ENCODE measurements around the gene DENND1A. TPM values are rescaled to one million over a fixed set of nuclear protein-coding genes. Genes with fewer than 3 reads are reported as not detected.
"Not testable (repeated sequence)": the region's sequence is repeated elsewhere in the genome, so short reads cannot be mapped to it uniquely, and the experiment has no call there.

Gene DENND1A, protein sequence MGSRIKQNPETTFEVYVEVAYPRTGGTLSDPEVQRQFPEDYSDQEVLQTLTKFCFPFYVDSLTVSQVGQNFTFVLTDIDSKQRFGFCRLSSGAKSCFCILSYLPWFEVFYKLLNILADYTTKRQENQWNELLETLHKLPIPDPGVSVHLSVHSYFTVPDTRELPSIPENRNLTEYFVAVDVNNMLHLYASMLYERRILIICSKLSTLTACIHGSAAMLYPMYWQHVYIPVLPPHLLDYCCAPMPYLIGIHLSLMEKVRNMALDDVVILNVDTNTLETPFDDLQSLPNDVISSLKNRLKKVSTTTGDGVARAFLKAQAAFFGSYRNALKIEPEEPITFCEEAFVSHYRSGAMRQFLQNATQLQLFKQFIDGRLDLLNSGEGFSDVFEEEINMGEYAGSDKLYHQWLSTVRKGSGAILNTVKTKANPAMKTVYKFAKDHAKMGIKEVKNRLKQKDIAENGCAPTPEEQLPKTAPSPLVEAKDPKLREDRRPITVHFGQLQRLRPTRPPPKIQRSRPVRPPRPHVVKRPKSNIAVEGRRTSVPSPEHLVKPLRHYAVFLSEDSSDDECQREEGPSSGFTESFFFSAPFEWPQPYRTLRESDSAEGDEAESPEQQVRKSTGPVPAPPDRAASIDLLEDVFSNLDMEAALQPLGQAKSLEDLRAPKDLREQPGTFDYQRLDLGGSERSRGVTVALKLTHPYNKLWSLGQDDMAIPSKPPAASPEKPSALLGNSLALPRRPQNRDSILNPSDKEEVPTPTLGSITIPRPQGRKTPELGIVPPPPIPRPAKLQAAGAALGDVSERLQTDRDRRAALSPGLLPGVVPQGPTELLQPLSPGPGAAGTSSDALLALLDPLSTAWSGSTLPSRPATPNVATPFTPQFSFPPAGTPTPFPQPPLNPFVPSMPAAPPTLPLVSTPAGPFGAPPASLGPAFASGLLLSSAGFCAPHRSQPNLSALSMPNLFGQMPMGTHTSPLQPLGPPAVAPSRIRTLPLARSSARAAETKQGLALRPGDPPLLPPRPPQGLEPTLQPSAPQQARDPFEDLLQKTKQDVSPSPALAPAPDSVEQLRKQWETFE
- total RNA-seq: 6.3 and 6.9 TPM in 2 replicates

DNA sequence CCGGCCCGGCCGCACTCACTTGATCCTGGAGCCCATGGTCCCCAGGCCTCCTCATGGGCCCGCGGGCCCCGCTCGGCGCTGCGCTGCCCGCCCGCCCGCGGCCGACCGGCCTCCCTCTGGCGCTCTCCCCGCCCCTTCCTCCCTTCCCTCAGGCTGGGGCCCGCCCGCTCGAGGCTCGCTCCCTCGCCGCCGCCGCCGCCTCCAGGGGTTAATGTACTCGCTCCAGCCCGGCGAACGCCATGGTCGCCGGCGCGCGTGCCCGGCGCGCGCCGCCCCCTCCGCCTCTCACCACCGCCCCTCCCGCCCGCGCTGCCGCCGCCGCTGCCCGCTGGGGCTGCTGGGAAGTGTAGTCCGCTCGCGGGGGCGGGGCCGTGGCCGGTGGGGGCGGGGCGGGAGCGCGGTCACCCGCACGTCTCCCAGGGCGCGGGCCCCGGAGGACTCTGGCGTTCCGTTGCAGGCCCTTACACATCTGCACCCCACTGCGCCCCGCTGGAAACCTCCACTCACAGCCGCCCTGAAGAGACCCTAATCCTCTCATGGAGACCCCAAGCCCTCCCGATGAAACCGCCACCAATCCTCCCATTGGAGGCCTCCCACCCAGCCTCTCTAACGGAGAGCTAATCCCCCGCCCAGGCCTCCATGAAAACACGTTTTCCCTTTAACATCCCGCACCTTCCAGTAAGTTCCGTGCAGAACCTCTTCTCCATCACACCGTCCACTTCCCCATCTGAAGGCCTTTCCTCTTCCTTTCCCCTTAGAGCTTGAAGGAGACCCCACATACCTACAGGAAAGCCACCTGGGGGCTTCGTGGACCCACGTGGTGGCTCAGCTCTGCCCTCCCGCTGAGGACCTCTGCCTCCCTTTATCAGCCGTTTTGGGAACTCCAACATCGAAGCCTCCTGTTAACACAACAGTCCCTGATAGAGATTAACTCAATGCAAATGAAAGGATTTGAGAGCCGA, at the start of gene DENND1A:
DENND1A (minus strand) TSS at position 257 of the 962 bp plus-strand sequence; CDS start at position 36, 221 bp downstream.
- DNase-seq (ENCODE audit: low read depth in 2 of 2): peak; percentile 90 to 95

GRCh38 chr9:123978981-123979380, 49.1 kb upstream of the DENND1A start:
- DNase-seq (ENCODE audit: low read depth in 2 of 2): no peak

DNA sequence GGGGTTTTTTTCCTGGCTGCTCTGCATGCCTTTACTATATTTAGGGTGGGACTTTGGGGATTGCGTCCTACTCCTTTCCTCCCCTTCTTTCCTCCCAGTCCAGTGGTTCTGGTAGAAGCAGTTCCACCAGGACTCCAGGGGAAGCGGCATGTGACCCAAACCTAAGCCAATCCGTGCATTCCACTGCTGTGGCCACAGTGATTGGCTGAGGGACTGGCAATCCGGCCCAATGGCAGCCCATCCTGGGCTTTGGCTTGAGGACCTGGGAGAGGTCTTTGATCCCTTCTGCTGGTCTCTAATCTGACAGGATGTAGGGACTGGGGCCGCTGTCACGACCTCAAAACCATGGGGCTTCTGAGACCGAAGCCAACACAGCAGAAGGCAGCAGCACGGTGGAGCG, 46.7 kb upstream of the DENND1A start:
- not testable (repeated sequence) for DNase-seq (ENCODE audit: low read depth in 2 of 2)

GRCh38 chr9:123975871-123976270, 45.9 kb upstream of the DENND1A start:
- DNase-seq (ENCODE audit: low read depth in 2 of 2): no peak

- no peak for DNase-seq (ENCODE audit: low read depth in 2 of 2)
These were observed 44.5 kb upstream of the DENND1A start for GRCh38 chr9:123974471-123974870.

DNA sequence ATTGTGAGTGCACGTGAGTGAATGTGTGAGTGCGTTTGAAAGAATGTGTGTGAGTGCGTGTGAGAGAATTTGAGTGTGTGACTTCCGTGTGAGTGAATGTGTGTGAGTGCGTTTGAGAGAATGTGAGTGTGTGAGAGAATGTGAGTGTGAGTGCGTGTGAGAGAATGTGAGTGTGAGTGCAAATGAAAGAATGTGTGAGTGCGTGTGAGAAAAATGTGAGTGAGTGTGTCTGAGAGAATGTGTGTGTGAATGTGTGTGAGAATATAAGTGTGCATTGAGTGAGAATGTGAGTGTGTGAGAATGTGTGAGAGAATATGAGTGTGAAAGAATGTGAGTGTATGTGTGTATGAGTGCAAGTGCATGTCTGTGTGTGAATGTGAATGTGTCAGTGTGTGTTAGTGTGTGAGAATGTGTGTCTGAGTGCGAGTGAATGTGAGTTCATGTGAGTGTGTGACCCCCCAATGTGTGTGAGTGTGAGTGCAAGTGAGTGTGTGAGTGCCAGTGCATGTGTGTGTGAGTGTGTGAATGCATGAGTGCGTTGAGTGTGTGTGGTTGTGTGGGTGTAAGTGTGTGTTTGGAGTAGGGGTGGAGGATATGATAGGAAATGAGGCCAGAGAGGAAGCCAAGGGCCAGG, 43.8 kb upstream of the DENND1A start:
- no peak for DNase-seq (ENCODE audit: low read depth in 2 of 2)

- DNase-seq (ENCODE audit: low read depth in 2 of 2): no peak
These were observed 42.7 kb upstream of the DENND1A start for GRCh38 chr9:123972618-123973017.

DNA sequence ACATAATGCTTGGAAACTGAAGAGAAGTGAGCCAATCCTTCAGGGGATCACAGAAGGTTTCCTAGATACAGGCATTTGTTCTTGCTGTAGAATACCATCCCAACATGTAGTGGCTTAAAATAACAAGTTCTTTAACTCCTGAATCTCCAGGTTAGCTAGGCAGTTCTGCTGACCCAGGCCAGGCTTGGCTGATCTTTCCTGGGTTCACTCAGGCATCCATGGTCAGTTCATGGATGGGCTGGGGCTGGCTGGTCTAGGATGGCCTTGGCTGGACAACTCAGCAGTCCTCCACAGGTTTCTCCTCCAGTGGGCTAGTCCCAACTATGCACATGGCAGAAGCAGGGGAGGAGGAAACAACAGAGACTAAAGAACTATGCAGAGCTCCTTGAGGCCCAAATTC, 37.4 kb upstream of the DENND1A start:
- no peak for DNase-seq (ENCODE audit: low read depth in 2 of 2)

DNA sequence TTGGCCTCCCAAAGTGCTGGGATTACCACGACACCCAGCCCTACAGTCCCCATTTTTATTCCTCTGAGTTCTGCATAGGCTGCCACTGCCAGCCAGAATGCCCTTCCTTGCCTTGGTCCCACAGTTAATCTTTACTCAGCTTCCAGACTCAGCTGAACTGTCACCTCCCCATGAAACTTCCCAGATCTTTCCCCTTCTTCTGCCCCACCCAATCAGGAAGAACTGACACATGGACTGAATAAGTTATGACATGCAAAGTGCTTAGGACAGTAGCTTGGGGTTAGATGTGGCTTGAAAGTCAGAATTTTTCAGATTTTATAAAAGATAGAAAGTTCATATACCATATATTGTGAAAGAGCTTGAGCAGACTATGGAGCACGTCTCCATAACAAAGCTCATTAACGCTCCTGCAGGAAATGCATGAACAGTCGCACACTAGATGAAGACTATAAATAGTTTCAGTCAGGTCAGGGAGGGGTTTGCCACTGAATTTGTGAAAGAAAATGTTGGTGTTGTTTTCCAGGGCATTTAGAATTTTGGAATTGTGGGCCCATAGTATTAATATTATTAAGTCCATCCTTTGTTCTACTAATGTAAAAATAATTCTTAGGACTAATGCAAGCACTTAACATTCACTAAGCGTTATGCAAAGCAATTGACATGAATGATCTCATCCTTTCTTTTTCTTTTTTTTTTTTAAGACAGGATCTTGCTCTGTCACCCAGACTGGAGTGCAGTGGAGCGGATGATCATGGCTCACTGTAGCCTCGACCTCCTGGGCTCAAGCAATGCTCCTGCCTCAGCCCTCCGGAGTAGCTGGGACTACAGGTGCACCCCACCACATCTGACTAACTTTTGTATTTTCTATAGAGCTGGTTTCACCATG, 36.1 kb upstream of the DENND1A start:
- no peak for DNase-seq (ENCODE audit: low read depth in 2 of 2)

DNA sequence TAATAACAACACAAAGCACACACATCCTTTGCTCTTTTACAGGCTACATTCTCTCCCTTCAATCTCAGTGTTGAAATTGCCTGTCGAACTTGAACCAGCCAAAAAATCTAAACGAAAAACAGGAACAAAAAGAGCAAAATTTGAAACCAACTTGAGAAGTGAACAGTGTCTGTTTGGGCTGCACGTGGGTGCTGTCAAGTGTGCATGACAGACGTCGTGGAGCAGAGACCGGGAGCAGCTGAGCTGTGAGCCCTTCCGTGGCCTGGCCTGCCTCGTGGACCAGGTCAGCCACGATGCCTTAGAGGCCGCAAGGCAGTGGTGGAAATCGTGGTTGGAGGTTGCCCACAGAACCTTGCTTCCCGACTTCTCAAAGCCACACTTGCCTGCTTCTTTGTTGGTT, 34.8 kb upstream of the DENND1A start:
- DNase-seq (ENCODE audit: low read depth in 2 of 2): no peak

DNA sequence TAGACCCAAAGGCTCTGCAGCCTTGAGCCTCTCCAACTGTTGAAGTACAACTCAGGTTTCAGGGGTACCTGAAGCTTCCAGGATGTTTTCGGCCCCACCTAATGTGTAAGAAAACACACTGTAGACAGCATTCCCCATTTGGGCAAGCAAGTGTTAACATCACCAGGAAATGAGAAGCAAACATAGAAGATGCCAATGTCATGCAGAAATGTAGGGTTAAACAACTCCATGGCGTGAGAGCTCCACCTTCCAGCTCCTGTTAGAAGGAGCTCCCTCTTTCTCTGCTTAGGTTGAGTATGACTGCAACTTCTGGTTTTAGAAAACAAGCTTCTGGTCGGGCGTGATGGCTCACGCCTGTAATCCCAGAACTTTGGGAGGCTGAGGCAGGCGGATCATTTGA, 31.0 kb upstream of the DENND1A start:
- no peak for DNase-seq (ENCODE audit: low read depth in 2 of 2)

DNA sequence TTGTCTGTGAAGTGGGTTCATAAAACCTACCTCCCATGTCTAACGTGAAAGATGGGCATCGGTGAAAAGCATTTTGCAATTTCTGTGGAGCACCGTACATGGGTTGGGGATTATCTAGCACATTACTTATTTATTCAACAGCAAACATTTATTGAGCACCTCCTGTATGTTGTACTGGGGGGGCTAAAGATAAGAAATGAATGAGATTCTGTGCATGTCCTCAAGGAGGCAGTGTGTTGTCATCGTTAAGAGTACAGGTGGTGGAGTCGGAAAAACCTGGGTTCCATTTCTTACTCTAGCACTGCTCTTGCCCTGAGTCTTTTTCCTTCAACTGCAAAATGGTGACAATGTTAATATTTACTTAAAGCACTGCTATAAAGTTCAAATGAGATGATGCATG, 30.4 kb upstream of the DENND1A start:
- DNase-seq (ENCODE audit: low read depth in 2 of 2): no peak

DNA sequence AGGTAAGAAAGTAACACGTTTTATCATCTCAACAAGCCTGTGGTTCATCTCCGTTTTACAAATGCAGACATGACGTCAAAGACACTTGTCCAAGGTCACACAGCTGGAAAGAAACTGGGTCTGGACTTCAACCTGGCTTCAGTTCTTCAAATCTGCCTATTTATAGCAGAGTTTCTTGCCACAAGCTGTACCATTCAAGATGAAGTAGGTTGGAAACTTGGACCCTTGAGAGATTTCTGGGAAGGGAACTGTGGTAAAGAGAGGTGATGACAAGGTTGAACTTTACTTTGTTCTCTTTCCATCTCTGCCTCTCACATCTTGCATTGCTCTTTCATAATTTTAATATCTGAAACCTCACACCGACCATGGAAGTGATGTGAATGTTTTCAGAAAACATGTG, 29.9 kb upstream of the DENND1A start:
- DNase-seq (ENCODE audit: low read depth in 2 of 2): no peak

DNA sequence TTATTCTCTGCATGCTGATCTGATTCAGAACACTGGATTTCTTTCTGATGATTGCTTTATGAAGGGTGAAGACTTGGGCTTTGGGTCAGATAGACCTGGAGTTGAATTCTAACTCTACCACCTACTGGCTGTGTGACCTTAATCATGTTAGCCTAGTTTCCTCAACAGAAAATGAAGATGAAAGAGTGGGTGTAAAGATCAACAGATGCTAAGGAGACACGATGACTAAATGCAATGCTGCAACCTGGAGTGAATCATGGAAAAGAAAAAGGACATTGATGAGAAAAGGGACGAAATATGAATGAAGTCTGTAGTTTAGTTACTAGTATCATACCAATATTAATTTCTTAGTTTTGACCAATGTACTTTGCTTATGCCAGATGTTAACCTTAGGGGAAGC, 27.8 kb upstream of the DENND1A start:
- no peak for DNase-seq (ENCODE audit: low read depth in 2 of 2)

- no peak for DNase-seq (ENCODE audit: low read depth in 2 of 2)
These were observed 27.3 kb upstream of the DENND1A start for GRCh38 chr9:123957168-123957721.

GRCh38 chr9:123955637-123956036, 25.7 kb upstream of the DENND1A start:
- no peak for DNase-seq (ENCODE audit: low read depth in 2 of 2)

- no peak for DNase-seq (ENCODE audit: low read depth in 2 of 2)
These were observed 24.8 kb upstream of the DENND1A start for GRCh38 chr9:123954518-123955280.

Measured in lung microvascular endothelial cell (primary cell).